C4-2B (cell line): ENCODE data around the gene SCAMP3.

Source experiments
- ZFX ChIP-seq: fragments of 450-650 bp; IDR thresholded peaks from 2 replicates; pipeline ENCODE4 v1.6.1; 2017
- TF ChIP-seq, protein P1 (sequence below): fragments of 450-650 bp; conservative IDR thresholded peaks from 2 replicates; pipeline ENCODE4 v1.5.1; 2017; ENCODE audit warnings: mild to moderate bottlenecking

DNA sequence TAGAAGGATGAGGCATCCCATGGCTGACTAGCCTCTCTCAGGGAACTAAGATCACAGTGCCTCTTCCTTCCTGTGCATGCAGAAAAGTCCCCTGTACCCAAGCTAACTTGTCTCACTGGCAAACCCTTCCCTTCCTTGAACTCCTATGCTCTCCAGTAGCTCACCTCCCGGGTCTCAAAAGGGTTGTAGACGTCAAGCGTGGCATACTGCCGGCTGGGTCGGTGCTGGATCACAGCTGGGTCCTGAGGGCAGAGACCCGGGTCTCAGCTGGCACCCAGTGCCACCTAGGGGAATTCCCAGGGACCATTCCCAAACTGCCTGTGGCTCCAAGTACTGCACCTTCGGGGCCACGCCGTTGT, 688 bp downstream of the SCAMP3 start:
- TF ChIP-seq, protein P1, sequence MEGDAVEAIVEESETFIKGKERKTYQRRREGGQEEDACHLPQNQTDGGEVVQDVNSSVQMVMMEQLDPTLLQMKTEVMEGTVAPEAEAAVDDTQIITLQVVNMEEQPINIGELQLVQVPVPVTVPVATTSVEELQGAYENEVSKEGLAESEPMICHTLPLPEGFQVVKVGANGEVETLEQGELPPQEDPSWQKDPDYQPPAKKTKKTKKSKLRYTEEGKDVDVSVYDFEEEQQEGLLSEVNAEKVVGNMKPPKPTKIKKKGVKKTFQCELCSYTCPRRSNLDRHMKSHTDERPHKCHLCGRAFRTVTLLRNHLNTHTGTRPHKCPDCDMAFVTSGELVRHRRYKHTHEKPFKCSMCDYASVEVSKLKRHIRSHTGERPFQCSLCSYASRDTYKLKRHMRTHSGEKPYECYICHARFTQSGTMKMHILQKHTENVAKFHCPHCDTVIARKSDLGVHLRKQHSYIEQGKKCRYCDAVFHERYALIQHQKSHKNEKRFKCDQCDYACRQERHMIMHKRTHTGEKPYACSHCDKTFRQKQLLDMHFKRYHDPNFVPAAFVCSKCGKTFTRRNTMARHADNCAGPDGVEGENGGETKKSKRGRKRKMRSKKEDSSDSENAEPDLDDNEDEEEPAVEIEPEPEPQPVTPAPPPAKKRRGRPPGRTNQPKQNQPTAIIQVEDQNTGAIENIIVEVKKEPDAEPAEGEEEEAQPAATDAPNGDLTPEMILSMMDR, result no peak; the same call in 1 of the 2 replicates
- TF ChIP-seq ZFX, result no peak
